Neural progenitor cell (in vitro differentiated cells): ENCODE data around the gene KBTBD6. TPM values are rescaled to one million over a fixed set of nuclear protein-coding genes. Genes with fewer than 3 reads are reported as not detected.
"Not testable (repeated sequence)": the region's sequence is repeated elsewhere in the genome, so short reads cannot be mapped to it uniquely, and the experiment has no call there.

Experiments
- DNase-seq: peaks from one replicate; pipeline ENCODE4 v3.0.0-alpha.2; 2016; ENCODE audit warnings: low spot score
- H2AFZ ChIP-seq: fragments of 200-600 bp; sonication (generic); replicated peaks from 2 replicates; pipeline ENCODE4 v1.6.1; 2016; ENCODE audit warnings: antibody characterized with exemption
- H3F3A ChIP-seq: fragments of 200-600 bp; sonication (generic); 2 replicates; pipeline ENCODE4 v1.6.1; 2016; ENCODE audit warnings: antibody characterized with exemption, low read depth
- H3K27ac ChIP-seq: fragments of 200-600 bp; sonication (generic); 2 replicates; pipeline ENCODE4 v1.5.1; 2016; ENCODE audit warnings: mild to moderate bottlenecking
- H3K27me3 ChIP-seq: fragments of 200-600 bp; sonication (generic); 2 replicates; pipeline ENCODE4 v1.6.1; 2016; ENCODE audit warnings: mild to moderate bottlenecking, moderate library complexity
- H3K36me3 ChIP-seq: fragments of 200-600 bp; sonication (generic); 2 replicates; pipeline ENCODE4 v1.5.1; 2016
- H3K4me1 ChIP-seq: fragments of 200-600 bp; sonication (generic); 2 replicates; pipeline ENCODE4 v1.6.1; 2016; ENCODE audit warnings: mixed run types
- H3K4me2 ChIP-seq: fragments of 200-600 bp; sonication (generic); 2 replicates; pipeline ENCODE4 v1.6.1; 2016
- H3K4me3 ChIP-seq: fragments of 200-600 bp; sonication (generic); 2 replicates; pipeline ENCODE4 v1.5.1; 2016
- H3K79me2 ChIP-seq: fragments of 200-600 bp; sonication (generic); 2 replicates; pipeline ENCODE4 v1.6.1; 2016; ENCODE audit warnings: low read depth
- H3K9ac ChIP-seq: fragments of 200-600 bp; sonication (generic); 2 replicates; pipeline ENCODE4 v1.6.1; 2016
- H3K9me3 ChIP-seq: fragments of 200-600 bp; sonication (generic); 2 replicates; pipeline ENCODE4 v1.5.1; 2016; ENCODE audit warnings: low read depth
- H4K20me1 ChIP-seq: fragments of 200-600 bp; sonication (generic); 2 replicates; pipeline ENCODE4 v1.6.1; 2016; ENCODE audit warnings: low read depth
- H3K27ac Mint-ChIP-seq: 3 replicates; pipeline ENCODE4 v1.8.0; 2021; ENCODE audit warnings: mixed read lengths
- H3K27me3 Mint-ChIP-seq: 2 replicates; pipeline ENCODE4 v1.8.0; 2022; ENCODE audit warnings: low read depth, mild to moderate bottlenecking, inconsistent platforms, moderate library complexity, mixed read lengths; ENCODE audit not compliant: insufficient read depth
- H3K36me3 Mint-ChIP-seq: 3 replicates; pipeline ENCODE4 v1.8.0; 2021; ENCODE audit warnings: mixed read lengths
- H3K4me1 Mint-ChIP-seq: 3 replicates; pipeline ENCODE4 v1.8.0; 2021; ENCODE audit warnings: mixed read lengths
- H3K4me3 Mint-ChIP-seq: 3 replicates; pipeline ENCODE4 v1.8.0; 2021; ENCODE audit warnings: mild to moderate bottlenecking, moderate library complexity, mixed read lengths
- H3K9me3 Mint-ChIP-seq: 3 replicates; pipeline ENCODE4 v1.8.0; 2020; ENCODE audit warnings: mixed read lengths
- EZH2 ChIP-seq: fragments of 200-600 bp; sonication (generic); IDR thresholded peaks from 2 replicates; pipeline ENCODE4 v1.6.1; 2017; ENCODE audit warnings: antibody characterized with exemption, mild to moderate bottlenecking, moderate library complexity
- EZH2phosphoT487 ChIP-seq: fragments of 200-600 bp; sonication (generic); IDR thresholded peaks from 2 replicates; pipeline ENCODE4 v1.6.1; 2017; ENCODE audit warnings: antibody characterized with exemption
- total RNA-seq: library from RNA; depleted of rRNA; stranded (reverse); fragments of >200 nt; gene quantifications from 2 replicates; pipeline ENCODE4 v1.2.3, GENCODE V29; 2015; ENCODE audit warnings: low replicate concordance
- TF ChIP-seq, protein P1 (sequence below): fragments of 200-600 bp; sonication (generic); IDR thresholded peaks from 2 replicates; pipeline ENCODE4 v1.5.1; 2017; ENCODE audit warnings: antibody characterized with exemption, mild to moderate bottlenecking

The KBTBD6 gene
- total RNA-seq, 1 donor from 2014 or later, result 14.4 TPM

DNA sequence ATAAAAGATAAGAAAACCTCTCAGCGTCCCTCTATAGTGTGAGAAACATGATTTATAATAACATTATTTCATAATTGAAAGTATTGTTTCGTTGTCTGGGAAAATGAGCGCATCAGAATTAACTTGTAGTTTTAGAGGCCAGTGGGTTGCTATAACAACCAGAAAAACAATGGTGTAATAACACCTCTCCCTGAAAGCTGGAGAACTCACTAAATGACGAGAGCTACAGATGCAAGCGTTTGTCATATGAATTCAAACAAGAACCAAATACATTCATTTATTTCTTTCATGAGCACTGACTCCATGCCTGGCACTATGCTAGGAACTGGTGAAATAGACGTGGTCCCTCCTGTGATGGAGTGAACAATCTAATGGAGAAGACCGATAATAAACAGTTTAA, 45.4 kb upstream of the KBTBD6 start:
- H3K4me3 Mint-ChIP-seq, result no peak overlapping the region
- DNase-seq, result no peak
- H3K36me3 Mint-ChIP-seq, result peaks cover 2% of the 10 kb centered on the region
- Histone ChIP-seq H3K4me3 (no peak overlapping the region), H3K4me1 (no peaks in the 10 kb centered on the region), H3F3A (no peaks in the 10 kb centered on the region), H3K9ac (no peak overlapping the region), H3K79me2 (no peaks in the 10 kb centered on the region), H3K36me3 (no peaks in the 10 kb centered on the region), H3K27me3 (no peaks in the 10 kb centered on the region), H3K4me2 (no peak overlapping the region), H3K27ac (no peak overlapping the region), H2AFZ (no peak overlapping the region), H4K20me1 (no peaks in the 10 kb centered on the region), H3K9me3 (no peaks in the 10 kb centered on the region)
- H3K27me3 Mint-ChIP-seq, result peaks cover 2% of the 10 kb centered on the region
- peaks cover 15% of the 10 kb centered on the region for H3K9me3 Mint-ChIP-seq
- H3K27ac Mint-ChIP-seq, result no peak overlapping the region
- H3K4me1 Mint-ChIP-seq, result no peaks in the 10 kb centered on the region
- TF ChIP-seq, protein P1, sequence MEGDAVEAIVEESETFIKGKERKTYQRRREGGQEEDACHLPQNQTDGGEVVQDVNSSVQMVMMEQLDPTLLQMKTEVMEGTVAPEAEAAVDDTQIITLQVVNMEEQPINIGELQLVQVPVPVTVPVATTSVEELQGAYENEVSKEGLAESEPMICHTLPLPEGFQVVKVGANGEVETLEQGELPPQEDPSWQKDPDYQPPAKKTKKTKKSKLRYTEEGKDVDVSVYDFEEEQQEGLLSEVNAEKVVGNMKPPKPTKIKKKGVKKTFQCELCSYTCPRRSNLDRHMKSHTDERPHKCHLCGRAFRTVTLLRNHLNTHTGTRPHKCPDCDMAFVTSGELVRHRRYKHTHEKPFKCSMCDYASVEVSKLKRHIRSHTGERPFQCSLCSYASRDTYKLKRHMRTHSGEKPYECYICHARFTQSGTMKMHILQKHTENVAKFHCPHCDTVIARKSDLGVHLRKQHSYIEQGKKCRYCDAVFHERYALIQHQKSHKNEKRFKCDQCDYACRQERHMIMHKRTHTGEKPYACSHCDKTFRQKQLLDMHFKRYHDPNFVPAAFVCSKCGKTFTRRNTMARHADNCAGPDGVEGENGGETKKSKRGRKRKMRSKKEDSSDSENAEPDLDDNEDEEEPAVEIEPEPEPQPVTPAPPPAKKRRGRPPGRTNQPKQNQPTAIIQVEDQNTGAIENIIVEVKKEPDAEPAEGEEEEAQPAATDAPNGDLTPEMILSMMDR, result no peak
- TF ChIP-seq EZH2 (no peak), EZH2phosphoT487 (no peak)

DNA sequence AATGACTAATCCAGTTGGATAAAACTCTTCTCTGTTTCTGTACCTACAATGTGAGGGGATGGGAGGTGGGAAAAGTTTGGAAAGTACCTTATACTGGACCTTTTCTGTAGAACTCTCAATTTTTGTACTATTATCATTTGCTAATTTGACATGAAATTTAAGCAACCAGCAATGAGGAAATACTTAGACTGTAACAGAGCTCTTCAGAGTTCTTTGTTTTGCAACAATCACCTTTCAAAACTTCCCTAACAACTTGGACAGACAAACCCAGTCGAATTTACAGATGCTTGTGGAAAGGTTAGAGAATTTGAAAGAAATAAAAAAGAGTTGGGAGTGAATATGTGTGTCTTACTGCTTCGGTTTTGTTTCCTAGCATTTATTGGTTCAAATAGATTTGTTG, 45.0 kb upstream of the KBTBD6 start:
- Histone ChIP-seq H3K4me1 (no peaks in the 10 kb centered on the region), H4K20me1 (no peaks in the 10 kb centered on the region), H3K4me2 (no peak overlapping the region), H2AFZ (no peak overlapping the region), H3K9ac (no peak overlapping the region), H3K4me3 (no peak overlapping the region), H3K27ac (no peak overlapping the region), H3K27me3 (no peaks in the 10 kb centered on the region), H3K79me2 (no peaks in the 10 kb centered on the region), H3F3A (no peaks in the 10 kb centered on the region), H3K36me3 (no peaks in the 10 kb centered on the region), H3K9me3 (no peaks in the 10 kb centered on the region)
- Mint-ChIP-seq H3K9me3 (peaks cover 15% of the 10 kb centered on the region), H3K36me3 (peaks cover 2% of the 10 kb centered on the region), H3K27me3 (peaks cover 2% of the 10 kb centered on the region), H3K27ac (no peak overlapping the region), H3K4me3 (no peak overlapping the region), H3K4me1 (no peaks in the 10 kb centered on the region)
- DNase-seq, result no peak
- TF ChIP-seq, protein P1, result no peak
- TF ChIP-seq EZH2 (no peak), EZH2phosphoT487 (no peak)

DNA sequence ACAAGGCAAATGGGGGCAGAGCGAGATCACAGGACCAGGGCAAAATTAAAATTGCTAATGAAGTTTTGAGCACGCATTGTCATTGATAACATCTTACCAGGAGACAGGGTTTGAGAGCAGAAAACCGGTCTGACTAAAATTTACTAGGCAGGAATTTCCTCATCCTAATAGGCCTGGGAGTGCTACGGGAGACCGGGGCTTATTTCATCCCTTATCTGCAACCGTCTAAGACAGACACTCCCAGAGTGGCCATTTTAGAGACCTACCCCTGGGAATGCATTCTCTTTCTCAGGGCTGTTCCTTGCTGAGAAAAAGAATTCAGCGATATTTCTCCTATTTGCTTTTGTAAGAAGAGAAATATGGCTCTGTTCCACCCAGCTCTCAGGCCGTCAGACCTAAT, 43.0 kb upstream of the KBTBD6 start:
- not testable (repeated sequence) for H3K79me2 ChIP-seq, H3K9ac ChIP-seq, H3K4me3 Mint-ChIP-seq, H2AFZ ChIP-seq, H4K20me1 ChIP-seq, H3K4me2 ChIP-seq, H3F3A ChIP-seq, H3K27me3 ChIP-seq, H3K27ac Mint-ChIP-seq, H3K9me3 ChIP-seq, H3K4me1 Mint-ChIP-seq, DNase-seq, H3K36me3 ChIP-seq, H3K4me3 ChIP-seq, H3K27ac ChIP-seq, H3K36me3 Mint-ChIP-seq, H3K27me3 Mint-ChIP-seq, H3K4me1 ChIP-seq
- H3K9me3 Mint-ChIP-seq, result peaks cover 15% of the 10 kb centered on the region

DNA sequence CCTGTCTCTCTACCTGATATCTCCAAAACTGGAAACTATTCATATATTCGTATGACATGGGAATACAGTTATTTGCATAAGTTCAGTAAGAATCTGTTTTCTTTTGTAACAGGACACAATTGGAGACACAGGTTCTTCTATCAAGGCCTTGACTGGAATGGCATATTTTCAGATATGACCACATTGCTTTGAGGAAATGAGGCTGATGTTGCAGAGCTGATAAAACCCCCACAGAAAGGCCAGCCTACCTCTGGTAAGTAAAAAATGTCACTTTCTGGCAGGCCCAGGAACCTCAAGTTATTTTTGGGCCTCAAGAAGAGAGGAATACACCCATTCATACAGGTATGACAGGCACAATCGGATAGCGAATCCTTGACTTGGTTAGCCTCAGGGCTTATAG, 29.5 kb upstream of the KBTBD6 start:
- H3K9me3 ChIP-seq, result no peaks in the 10 kb centered on the region
- no peak overlapping the region for H2AFZ ChIP-seq
- no peak overlapping the region for H3K27ac ChIP-seq
- no peak overlapping the region for H3K4me3 Mint-ChIP-seq
- no peaks in the 10 kb centered on the region for H3K27me3 ChIP-seq
- DNase-seq, result no peak
- H3K4me2 ChIP-seq, result no peak overlapping the region
- no peaks in the 10 kb centered on the region for H3F3A ChIP-seq
- H3K36me3 Mint-ChIP-seq, result peaks cover 3% of the 10 kb centered on the region
- H3K4me3 ChIP-seq, result no peak overlapping the region
- no peaks in the 10 kb centered on the region for H3K9me3 Mint-ChIP-seq
- H3K36me3 ChIP-seq, result no peaks in the 10 kb centered on the region
- no peaks in the 10 kb centered on the region for H3K4me1 Mint-ChIP-seq
- H3K9ac ChIP-seq, result no peak overlapping the region
- no peaks in the 10 kb centered on the region for H3K4me1 ChIP-seq
- TF ChIP-seq EZH2phosphoT487, result no peak
- no peak for TF ChIP-seq EZH2
- TF ChIP-seq, protein P1, result no peak
- H3K27me3 Mint-ChIP-seq, result no peaks in the 10 kb centered on the region
- no peak overlapping the region for H3K27ac Mint-ChIP-seq
- H4K20me1 ChIP-seq, result no peaks in the 10 kb centered on the region
- H3K79me2 ChIP-seq, result no peaks in the 10 kb centered on the region
